ENCODE data around the gene TICRR. TPM values are rescaled to one million over a fixed set of nuclear protein-coding genes. Genes with fewer than 3 reads are reported as not detected.
A peak's percentile ranks its signal among the peaks of the same experiment; 100 is the strongest.

The TICRR gene
- total RNA-seq, 2 donors from 2014 or later, result 21.9 to 27.2 TPM

- 2 to 7% methylated on average over 28 to 86 of the region's 87 CpGs for WGBS, 2 experiments (ENCODE audit: insufficient coverage in 1 of 2, insufficient read length in 1 of 2)
- Mint-ChIP-seq H3K27me3 (ENCODE audit: insufficient read depth) (peaks cover 30% of the 10 kb centered on the region), H3K4me3 (peak within 1 kb of the TSS; percentile 82)
Observed at GRCh38 chr15:89654847-89655805, 79.9 kb downstream of the TICRR start, which contains the start of gene KIF7. Gene KIF7, minus strand, starts transcription at chr15:89655467. Its CDS starts 2,537 bp downstream, at chr15:89652930.

GRCh38 chr15:89656116-89656815 is 81.0 kb downstream of the TICRR start:
- peaks cover 20% of the 10 kb centered on the region for H3K36me3 Mint-ChIP-seq (ENCODE audit: low read depth)
- WGBS, 2 experiments (ENCODE audit: insufficient coverage in 1 of 2, insufficient read length in 1 of 2), result 82 to 93% methylated on average over 5 to 7 of the region's 7 CpGs

More at GRCh38 chr15:89654847-89655805, 79.9 kb downstream of the TICRR start, which contains the start of gene KIF7:
- no peaks in the 10 kb centered on the region for H3K9me3 ChIP-seq (ENCODE audit: control insufficient read depth, low read length)
- peaks cover 4% of the 10 kb centered on the region for H3K27me3 ChIP-seq (ENCODE audit: control insufficient read depth, insufficient read depth, low read length, poor library complexity, severe bottlenecking)
- no peak within 1 kb of the TSS for H3K27ac ChIP-seq (ENCODE audit: low read depth, low read length)
- no peaks in the 10 kb centered on the region for H3K4me1 ChIP-seq (ENCODE audit: control insufficient read depth, insufficient read depth, low read length)
- H3K9ac ChIP-seq (ENCODE audit: extremely low read depth, low read length, poor library complexity, severe bottlenecking), result peak within 1 kb of the TSS; percentile 57
- no peak for TF ChIP-seq CTCF (conservative IDR thresholded peaks at IDR 0.05)
- H3K4me3 ChIP-seq (ENCODE audit: low read length), result peak within 1 kb of the TSS; percentile 94
- H3K36me3 ChIP-seq (ENCODE audit: control insufficient read depth, insufficient read depth, low read length), result peaks cover 5% of the 10 kb centered on the region
- H3K27ac Mint-ChIP-seq, result peak within 1 kb of the TSS; percentile 81
- peaks cover 20% of the 10 kb centered on the region for H3K36me3 Mint-ChIP-seq (ENCODE audit: low read depth)
- H3K9me3 Mint-ChIP-seq, result no peaks in the 10 kb centered on the region
- H3K4me1 Mint-ChIP-seq, result peaks cover 10% of the 10 kb centered on the region
- DNase-seq, result peak; percentile 95

More at GRCh38 chr15:89656116-89656815, 81.0 kb downstream of the TICRR start:
- H3K9me3 Mint-ChIP-seq, result no peaks in the 10 kb centered on the region
- H3K27ac Mint-ChIP-seq, result no peak overlapping the region
- no peak overlapping the region for H3K9ac ChIP-seq (ENCODE audit: extremely low read depth, low read length, poor library complexity, severe bottlenecking)
- no peak overlapping the region for H3K27ac ChIP-seq (ENCODE audit: low read depth, low read length)
- peaks cover 14% of the 10 kb centered on the region for H3K27me3 ChIP-seq (ENCODE audit: control insufficient read depth, insufficient read depth, low read length, poor library complexity, severe bottlenecking)
- H3K27me3 Mint-ChIP-seq (ENCODE audit: insufficient read depth), result peaks cover 40% of the 10 kb centered on the region
- no peak for TF ChIP-seq CTCF (conservative IDR thresholded peaks at IDR 0.05)
- H3K4me1 Mint-ChIP-seq, result peaks cover 10% of the 10 kb centered on the region
- DNase-seq, result no peak
- H3K4me1 ChIP-seq (ENCODE audit: control insufficient read depth, insufficient read depth, low read length), result no peaks in the 10 kb centered on the region
- H3K4me3 ChIP-seq (ENCODE audit: low read length), result no peak overlapping the region
- peak overlapping the region; percentile 82 for H3K4me3 Mint-ChIP-seq
- H3K36me3 ChIP-seq (ENCODE audit: control insufficient read depth, insufficient read depth, low read length), result peaks cover 5% of the 10 kb centered on the region
- H3K9me3 ChIP-seq (ENCODE audit: control insufficient read depth, low read length), result no peaks in the 10 kb centered on the region

Measured in endodermal cell (in vitro differentiated cells).